Measurements from ENCODE around the gene PCSK1.

Gene PCSK1

DNA sequence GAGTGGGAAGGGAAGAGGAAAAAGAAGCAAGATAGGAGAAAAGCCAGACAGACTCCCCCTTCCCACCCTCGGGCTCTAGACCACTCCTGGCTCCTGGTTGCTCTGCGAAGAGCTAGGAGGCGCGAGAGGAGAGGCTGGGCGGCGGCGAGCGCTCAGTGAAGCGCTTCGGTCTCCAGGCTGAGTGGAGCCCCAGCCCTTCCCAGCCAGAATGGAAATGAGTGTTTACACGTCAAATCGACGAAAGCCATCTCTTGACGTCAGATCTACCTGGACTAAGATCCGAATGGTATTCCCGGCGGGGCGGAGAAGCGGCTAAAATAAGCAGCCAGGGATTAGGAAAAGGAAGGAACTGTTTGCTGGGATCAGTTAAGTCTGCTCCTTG, at the start of gene PCSK1:
PCSK1 (minus strand) TSS at position 183 of the 382 bp plus-strand sequence. CDS start 206 bp downstream, outside the sequence.
- no peak for DNase-seq (ENCODE audit: low read depth in 1 of 2, low spot score in 1 of 2)

DNA sequence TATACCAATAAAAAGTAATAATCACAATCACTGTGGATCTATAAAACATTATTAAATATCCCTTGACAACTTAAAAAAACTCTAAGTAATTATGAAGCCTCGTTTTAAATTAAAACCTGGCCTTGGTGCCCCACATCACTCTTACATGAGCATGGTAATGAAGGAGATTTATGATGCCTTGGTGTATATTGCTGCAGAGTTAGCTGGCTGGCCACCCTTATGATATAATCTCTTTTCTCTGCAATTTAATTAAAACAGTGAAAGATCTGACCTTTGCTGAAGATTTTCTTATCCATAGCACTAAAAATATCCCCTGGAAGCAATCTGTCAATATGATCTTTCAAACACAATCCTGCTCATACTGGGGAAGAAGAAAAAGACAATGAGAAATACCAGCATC, 48.8 kb upstream of the PCSK1 start:
- no peak for DNase-seq (ENCODE audit: low read depth in 1 of 2, low spot score in 1 of 2)

DNA sequence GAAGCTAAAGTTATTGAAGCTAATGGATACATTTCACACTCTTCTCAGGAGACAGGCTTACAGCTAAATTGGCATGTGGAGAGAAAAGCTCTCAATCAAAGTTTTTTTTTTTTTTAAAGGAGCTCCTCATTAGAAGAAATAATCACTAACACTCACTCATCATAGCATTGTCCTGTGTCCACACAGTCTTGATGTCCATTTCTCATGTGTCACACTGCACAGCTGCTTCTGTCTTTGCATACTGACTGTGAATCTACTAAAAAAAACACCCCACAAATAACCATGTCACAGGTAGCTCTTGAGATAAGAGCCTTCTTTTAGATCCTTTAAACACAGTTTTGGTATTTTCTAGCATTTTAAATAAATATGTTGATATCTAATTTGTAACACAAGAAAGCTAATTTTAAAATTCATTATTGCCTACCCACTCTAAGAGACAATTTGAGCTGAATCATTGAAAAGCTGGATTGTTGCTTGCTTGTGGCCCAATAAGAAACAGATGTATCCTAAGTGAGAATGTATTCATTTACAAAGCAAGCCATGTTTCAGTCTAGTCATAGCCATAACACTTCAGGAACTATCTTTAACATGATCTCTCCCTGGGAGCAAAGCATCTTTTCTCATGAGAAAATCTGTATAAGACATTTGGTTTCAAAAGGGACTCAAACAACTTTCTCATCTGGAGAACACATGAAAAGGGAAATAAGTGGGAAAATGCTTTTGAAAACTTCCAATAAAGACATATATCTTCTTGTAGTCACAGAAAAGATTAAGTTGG, 48.1 kb upstream of the PCSK1 start:
- no peak for DNase-seq (ENCODE audit: low read depth in 1 of 2, low spot score in 1 of 2)

- DNase-seq (ENCODE audit: low read depth in 1 of 2, low spot score in 1 of 2), result no peak
These were observed 45.9 kb upstream of the PCSK1 start for GRCh38 chr5:96478983-96479382.

GRCh38 chr5:96476654-96477053, 43.6 kb upstream of the PCSK1 start:
- DNase-seq (ENCODE audit: low read depth in 1 of 2, low spot score in 1 of 2), result no peak

DNA sequence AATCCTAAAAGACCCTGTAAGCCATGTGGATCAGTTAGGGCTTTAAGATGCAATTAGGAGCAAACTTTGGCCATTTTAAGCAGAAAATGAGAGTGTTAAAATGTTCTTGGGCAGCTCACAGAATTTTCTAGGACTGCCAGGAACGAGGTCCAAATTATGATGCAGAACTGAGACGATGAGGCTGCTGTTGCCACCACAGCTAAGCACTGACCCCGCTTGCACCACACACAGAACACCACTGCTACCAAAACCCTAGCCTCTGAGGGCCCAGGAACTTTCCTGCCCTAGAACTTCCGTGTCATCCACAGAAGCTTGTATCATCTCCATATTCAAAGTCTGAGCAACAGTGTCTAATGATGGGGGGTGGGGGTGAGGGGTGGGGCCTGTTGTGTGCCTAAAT, 41.0 kb upstream of the PCSK1 start:
- no peak for DNase-seq (ENCODE audit: low read depth in 1 of 2, low spot score in 1 of 2)

GRCh38 chr5:96473155-96473554, 40.1 kb upstream of the PCSK1 start:
- no peak for DNase-seq (ENCODE audit: low read depth in 1 of 2, low spot score in 1 of 2)

DNA sequence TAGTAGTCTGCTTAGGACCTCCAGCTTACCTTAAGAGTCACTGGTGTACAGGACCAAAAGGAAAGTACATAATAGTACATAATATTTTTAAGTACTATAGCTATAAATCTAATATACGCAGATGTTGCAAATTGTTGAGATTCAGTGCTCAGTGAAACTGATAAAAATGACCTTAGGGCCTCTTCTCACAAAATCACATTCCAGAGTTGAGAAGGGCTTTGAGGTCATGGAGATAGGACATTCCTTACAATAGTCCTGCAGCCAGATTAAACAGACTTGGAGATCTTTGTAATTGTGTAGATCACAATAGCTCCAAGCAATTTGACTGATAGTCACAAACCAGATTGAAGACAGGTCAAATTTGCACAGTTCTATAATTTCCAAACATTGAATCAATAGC, 37.7 kb upstream of the PCSK1 start:
- no peak for DNase-seq (ENCODE audit: low read depth in 1 of 2, low spot score in 1 of 2)

GRCh38 chr5:96468956-96469355, 35.9 kb upstream of the PCSK1 start:
- DNase-seq (ENCODE audit: low read depth in 1 of 2, low spot score in 1 of 2), result no peak

DNA sequence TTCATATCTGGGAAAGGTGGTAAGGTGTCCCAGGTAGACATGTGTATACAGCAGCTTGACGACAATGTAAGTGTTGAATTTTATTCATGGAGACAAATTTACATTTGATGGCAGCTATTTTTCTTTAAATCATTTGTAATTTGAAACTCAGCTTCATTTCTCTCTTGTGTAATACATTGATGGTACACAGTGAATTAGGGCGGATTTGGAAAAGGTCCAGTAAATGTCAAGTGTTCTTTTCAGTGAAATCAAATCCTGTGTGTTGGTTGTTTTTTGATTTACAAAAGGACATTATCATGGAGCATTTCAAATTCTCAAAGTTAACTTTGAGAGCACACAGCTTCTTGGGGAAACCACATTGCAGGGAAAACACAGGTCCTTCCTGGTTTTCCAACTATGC, 30.0 kb upstream of the PCSK1 start:
- DNase-seq (ENCODE audit: low read depth in 1 of 2, low spot score in 1 of 2), result no peak

DNA sequence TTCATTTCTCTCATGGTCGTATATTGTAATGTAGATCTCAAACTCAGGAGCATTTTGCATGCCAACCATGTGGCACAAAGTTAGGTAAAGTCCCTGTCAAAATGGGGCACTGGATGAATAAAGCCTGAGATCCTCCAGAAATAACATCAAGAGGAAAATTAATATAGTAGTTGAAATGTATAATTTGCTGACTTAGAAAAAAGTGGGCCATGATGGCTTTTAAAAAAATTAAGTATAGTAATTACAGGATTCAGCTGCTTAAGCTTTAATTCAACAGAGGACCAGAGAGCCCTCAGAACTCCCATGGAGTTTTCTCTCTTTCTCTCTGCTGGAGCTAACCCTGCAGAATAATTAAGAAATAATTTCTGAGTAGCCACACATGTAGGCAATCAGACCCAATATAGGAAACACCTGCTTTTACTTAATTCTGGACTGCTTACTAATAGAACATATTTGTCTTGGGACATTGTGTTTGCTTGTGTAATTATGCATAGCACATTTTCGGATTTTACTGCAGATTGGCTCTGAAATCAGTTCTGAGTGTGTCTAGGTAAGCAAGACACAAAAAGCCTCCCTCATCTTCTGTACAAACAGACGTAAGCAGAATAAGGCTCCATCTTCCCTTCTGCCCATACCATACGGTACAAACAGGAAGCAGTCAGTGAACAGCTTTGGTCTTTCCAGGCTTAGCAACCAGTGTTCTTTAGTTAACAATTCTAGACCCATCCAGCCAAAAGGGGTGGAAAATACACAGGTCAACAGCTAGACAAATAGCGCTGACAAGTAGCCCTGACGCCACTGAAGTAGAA, 26.5 kb upstream of the PCSK1 start:
- DNase-seq (ENCODE audit: low read depth in 1 of 2, low spot score in 1 of 2), result no peak

DNA sequence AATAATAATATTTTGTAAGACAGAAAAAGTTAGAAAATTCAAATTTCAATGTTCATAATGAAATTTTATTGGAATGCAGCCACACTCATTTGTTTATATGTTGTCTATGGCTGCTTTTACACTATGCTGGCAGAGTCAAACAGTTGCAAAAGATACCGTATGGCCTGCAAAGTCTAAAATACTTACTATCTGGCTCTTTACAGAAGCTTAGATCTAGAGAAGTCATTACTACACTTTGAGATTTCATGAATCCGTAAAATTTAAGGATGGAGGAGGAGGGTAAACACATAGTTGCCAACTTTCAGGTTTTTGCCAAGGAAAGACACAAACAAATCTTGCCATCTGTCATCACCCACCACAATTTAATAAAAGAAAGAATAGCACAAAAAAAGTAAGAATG, 25.1 kb upstream of the PCSK1 start:
- DNase-seq (ENCODE audit: low read depth in 1 of 2, low spot score in 1 of 2), result no peak

GRCh38 chr5:96455789-96456188, 22.7 kb upstream of the PCSK1 start:
- DNase-seq (ENCODE audit: low read depth in 1 of 2, low spot score in 1 of 2), result no peak

DNA sequence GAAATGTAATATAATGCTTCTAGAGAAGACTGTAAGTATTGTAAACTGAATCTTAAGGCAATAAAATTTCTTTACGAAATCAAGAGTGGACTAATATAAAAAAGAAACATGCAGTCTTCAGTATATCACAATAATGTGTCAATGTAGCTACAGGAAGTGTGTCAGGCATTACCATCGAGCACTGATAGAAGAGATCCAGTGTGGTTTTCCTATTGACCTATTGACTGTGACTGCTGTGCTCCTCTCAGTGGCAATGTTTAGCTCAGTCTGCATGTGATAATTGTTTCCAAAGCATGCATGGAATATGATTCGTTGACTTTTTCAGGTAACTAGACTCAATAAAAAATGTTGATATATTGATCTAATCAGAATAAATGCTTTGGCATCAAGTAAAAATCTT, 20.3 kb upstream of the PCSK1 start:
- no peak for DNase-seq (ENCODE audit: low read depth in 1 of 2, low spot score in 1 of 2)

GRCh38 chr5:96447949-96448348, 14.9 kb upstream of the PCSK1 start:
- no peak for DNase-seq (ENCODE audit: low read depth in 1 of 2, low spot score in 1 of 2)

- no peak for DNase-seq (ENCODE audit: low read depth in 1 of 2, low spot score in 1 of 2)
These were observed 7.1 kb upstream of the PCSK1 start for GRCh38 chr5:96440185-96440538.

GRCh38 chr5:96439477-96440184, 6.6 kb upstream of the PCSK1 start:
- no peak for DNase-seq (ENCODE audit: low read depth in 1 of 2, low spot score in 1 of 2)

DNA sequence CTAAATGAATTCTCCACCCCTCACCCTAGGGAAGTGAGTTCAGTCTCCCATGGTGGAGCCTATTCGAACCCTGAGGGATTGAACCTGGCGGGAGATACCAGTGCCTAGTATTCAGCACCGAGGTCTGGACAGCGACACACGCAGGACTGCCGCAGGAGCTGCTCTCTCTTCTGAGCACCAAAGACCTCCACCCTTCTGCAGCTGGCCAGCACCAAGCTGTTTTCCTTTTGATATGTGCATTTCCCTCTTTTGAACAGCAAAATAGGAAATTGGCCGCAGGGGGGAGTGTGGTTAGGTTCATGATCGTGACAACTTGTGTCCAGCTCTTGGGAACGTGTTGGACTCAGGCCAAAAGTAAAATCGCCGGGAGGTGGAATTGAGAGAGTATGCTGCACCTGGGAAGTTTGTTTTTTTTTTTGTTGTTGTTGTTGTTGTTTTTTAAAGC, 1.2 kb upstream of the PCSK1 start:
- peak in 1 of 2 donors; percentile 1 for DNase-seq (ENCODE audit: low read depth in 1 of 2, low spot score in 1 of 2)

- DNase-seq (ENCODE audit: low read depth in 1 of 2, low spot score in 1 of 2), result no peak
These were observed 607 bp downstream of the PCSK1 start for GRCh38 chr5:96432216-96433065.

DNA sequence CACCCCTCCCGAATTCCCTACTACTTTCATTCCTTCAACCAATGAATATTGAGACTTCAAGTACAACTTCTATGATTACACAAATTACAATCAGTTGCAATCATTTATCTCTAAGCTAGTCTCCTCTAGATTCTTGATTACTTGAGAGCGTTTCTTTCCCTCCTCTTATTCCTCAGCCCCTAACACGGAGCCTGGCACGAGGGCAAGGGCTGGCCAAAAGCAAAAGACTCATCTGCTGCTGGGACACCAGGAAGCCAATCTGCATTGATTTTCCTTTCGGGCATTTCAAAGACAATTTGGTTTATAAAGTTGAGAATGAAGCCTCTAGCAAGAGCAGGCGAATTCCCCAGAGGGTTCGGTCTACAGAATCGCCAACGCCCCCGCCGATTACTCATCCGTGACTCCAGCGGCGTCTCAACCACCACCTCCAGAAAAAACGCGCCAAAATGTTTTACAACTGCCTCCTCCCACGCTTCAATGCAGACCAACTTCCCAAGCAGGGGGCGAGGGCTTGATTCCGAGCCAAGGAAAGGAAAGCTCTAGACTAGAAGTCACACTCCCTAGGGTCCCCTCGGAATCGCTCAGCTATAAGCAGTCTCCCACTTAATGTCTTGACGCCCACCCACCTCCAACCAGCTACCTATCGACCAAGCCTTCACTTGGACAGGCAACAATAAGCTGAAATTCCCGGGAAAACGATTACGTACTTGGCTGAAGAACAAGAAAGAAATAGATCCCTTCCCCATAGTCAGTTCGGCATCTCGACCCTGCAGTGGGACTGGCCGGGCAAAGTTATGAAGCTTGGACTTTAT, 1.5 kb downstream of the PCSK1 start:
- no peak for DNase-seq (ENCODE audit: low read depth in 1 of 2, low spot score in 1 of 2)

Measured in stimulated activated CD4-positive, alpha-beta T cell treated with anti-CD3 and anti-CD28 coated beads, Interleukin-15, amount 100 ng/mL, for 1 hour (primary cell).